NCI-H82 treated with DMSO at 0.1 percent for 48 hours (cell line): ENCODE results near the gene CD24.
"Not testable (repeated sequence)": the region's sequence is repeated elsewhere in the genome, so short reads cannot be mapped to it uniquely, and the experiment has no call there.

Source experiments
- DNase-seq: peaks from one replicate; lab custom pipeline; 2025; ENCODE audit not compliant: unreplicated experiment; lab: John Stamatoyannopoulos, UW

The CD24 gene, protein sequence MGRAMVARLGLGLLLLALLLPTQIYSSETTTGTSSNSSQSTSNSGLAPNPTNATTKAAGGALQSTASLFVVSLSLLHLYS

DNA sequence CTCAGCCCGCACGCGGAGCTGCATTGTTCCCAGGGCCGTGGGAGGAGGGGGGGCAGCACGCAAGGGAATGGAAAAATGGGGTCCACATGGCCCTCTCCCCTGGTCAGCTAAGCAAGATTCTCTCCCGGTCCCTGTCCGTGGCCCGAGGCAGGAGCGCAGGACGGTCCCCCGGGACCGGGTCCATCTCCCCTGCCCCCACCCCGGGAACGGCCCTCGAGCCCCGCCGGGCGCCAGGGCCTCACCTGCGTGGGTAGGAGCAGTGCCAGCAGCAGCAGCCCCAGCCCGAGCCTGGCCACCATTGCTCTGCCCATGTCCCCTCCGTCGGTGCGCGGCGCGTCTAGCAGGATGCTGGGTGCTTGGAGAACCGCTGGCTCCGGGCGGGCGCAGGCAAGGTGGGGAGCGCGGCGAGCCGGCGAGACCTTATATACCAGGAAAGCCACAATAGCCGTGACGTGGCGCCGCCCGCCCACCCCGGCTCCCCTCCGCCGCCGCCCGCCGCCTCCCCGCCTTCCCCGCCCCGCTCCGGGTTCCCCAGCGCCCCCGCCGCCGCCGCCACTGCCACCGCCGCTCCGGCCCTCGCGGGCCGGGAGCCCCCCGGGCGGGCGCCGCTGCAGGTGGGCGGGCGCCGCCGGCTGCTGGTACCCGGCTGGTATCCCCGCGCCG lies at the start of gene CD24:
Gene CD24, minus strand, starts transcription at position 394 of the 663 bp plus-strand sequence. Its CDS starts 83 bp downstream, at position 311.
- no peak for DNase-seq

DNA sequence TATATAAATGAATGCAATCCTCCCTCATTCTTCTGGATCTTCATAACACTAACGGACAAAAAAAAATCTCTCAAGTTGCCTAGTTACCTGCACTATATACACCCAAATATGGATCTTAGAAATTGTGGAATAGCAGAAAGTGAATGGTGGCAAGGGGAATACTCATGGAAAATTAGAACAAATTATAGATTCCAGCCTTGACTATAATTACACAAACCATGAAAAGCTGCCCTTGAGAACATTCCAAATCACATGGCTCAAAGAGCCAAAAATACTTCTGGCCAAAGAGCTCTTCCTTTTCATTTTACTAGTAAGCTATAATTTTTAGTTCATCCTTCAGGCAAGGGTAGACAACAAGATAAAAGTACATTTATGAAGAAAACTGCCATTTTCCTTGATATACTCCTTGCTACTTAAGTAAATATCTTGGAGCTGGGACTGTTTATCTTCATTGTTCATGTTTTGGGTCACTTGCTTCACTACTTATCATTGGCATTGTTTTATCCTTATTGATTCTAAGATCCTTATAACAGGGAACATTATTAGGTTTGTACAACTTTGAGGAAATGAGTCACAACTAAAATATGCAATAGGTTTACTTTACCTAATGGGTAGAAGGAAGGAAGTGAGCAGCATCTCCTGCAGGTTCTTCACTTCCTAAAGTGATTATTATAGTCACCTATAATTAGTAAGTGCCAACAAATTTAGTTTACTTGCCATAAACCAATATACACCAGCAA lies 47.1 kb upstream of the CD24 start:
- no peak for DNase-seq

DNA sequence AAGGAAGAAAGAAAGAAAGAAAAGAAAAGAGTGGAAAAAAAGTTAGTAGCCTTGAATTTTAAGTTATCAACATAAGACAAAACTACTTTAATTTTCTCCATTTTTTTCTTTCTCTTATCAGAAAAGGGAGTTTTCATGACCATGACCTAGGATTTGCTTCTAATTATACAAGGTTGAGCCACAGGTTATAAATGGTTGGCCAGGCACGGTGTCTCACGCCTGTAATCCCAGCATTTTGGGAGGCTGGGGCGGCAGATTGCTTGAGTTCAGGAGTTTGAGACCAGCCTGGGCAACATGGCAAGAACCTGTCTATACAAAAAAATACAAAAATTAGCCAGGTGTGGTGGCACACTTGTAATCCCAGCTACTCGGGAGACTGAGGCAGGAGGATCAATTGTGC lies 45.7 kb upstream of the CD24 start:
- no peak for DNase-seq

- DNase-seq, result not testable (repeated sequence)
These were observed 45.1 kb upstream of the CD24 start for GRCh38 chr6:107019628-107020027.

DNA sequence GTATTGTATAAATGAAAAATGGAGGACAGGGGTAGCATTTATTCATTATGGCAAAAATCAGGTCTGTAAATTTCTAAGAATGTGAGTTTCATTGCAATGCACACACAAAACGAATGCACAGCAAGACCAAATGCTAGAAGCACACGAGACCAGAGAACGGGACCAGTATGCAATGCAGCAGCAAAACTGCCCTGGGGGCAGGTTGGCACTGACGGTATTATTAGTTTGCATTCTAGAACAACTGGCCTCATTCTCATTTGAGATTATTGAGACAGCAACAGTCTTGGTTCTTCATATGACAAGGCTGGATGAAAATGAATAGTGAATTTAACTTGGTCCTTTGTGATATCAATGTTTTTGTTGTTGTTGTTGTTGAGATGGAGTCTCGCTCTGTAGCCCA lies 44.5 kb upstream of the CD24 start:
- DNase-seq, result no peak

DNA sequence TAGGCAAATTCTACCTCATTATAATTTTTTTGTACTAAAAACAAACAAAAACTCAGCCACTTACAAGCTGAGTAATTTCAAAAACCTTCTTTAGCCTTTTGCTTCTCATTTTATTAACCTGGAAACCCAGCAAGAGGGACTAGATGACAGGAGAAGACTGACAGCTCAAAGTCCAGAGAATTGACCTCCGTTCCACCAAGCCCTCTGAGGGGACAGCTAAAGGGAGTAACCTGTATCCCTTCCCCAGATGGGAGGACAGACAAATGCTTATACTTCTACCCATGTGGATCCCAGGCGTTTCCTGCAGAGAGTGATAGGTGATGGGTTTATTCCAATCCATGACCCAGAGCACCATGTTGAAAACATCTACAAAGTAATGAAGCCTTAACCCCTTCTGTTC lies 35.0 kb upstream of the CD24 start:
- DNase-seq, result no peak

DNA sequence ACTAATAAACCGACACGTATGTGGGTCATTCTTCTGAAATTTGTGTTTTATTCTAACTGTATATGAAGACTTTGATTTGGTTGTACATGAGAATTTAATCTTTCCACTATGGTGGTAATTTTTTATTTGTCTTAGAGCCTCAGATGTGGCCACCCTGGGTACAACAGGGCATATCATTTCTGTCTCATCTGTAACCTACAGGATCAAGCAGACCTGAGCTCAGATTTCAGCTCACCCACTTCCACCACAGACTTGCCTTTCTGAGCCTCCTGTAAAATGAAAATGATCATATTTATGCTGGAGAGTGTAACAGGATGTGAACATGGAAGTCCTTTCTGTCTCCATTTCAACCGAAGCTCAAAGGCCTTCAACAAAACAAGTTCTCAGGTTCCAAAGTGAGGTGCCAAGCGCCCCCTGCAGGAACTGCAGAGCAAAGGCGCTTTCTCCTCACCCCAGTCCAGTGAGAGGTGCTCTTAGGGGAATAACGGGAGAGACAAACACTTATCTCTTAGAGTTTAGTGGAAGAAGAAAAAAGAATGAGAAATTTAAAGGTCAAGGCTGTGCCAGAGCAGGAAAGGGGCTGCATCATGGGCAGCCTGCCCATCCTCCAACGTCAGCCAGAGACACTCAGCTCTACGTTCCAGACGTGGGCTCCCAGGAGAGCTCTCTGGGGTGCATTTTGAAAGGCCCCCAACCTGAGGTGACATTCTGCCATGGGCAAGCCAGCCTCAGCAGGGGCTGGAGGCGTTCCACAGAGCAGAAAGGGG lies 23.0 kb upstream of the CD24 start:
- DNase-seq, result no peak

- DNase-seq, result no peak
These were observed 21.1 kb upstream of the CD24 start for GRCh38 chr6:106995640-106996039.

- not testable (repeated sequence) for DNase-seq
These were observed 15.2 kb upstream of the CD24 start for GRCh38 chr6:106989737-106990136.

DNA sequence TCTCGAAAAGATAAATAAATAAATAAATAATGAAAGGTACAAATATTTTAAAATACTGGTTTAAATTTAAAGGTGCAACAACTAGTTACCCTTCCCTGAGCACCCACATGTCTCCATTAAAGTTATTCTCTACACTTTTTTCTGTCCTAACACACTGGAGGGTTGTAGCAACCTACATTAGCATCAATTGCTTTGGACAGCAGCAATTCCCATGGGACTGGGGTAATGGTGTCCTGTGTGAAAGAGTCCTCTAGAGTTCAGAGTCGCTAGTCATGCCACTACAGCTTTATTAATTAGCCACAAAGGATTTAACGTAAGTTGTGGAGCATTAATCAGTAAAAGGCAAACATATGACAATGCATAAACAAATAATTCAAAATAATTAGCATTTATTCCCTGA lies 14.1 kb upstream of the CD24 start:
- no peak for DNase-seq

GRCh38 chr6:106981926-106982325 lies 7.4 kb upstream of the CD24 start:
- DNase-seq, result no peak

GRCh38 chr6:106980926-106981325 lies 6.4 kb upstream of the CD24 start:
- no peak for DNase-seq

- DNase-seq, result peak; percentile 41
These were observed 4.9 kb upstream of the CD24 start for GRCh38 chr6:106979435-106979884.

GRCh38 chr6:106977246-106977645 lies 2.7 kb upstream of the CD24 start:
- DNase-seq, result no peak

GRCh38 chr6:106976270-106976669 lies 1.7 kb upstream of the CD24 start:
- no peak for DNase-seq

DNA sequence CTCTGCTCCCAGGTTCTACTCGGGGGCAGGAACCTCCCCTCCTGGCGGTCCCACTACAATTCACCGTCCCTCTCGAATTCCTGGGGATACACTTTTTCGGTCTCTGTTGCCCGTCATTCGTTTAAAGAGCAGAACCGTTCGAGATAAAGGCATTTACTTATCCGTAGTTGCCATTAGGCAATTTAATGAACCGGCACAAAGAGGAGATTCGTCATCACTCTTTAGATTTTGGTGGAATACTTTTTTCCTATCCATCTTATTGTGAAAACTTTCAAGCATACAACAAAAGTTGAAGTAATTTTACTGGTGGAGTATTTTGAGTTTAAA lies 1.2 kb upstream of the CD24 start:
- DNase-seq, result no peak

DNA sequence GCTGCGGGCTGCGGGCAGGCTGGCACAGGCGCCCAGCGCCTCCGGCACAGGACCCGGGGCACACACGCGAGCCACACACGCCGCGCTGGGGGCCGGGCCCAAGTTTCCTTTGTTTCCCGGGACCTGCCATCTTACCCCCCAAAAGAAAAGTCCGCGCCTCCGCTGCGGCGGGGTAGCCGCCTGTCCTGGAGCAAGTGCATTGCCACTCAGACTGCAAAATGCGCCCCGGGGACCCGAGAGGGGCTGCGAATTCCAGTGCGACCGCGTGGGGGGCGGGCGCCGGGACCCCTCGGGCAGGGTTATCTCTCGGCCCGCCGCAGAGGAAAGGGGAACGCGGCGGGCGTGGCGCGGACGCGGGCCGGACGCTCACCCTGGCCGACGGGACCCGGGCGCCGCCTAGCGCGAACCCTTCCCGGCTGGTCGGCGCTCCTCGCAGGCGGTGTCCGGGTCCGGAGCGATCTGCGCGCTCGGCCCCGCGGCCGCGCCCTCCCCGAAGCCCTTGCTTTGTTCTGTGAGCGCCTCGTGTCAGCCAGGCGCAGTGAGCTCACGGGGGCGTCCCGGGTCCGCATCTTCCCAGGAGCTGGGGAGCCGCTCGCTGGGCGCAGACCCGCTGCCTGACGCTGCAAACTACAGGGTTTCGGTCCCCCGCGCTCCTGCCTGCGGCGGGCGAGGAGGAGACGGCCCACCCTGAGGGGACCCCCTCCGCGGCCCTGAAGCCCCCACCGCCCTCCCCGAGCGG lies 639 bp upstream of the CD24 start:
- DNase-seq, result no peak

DNA sequence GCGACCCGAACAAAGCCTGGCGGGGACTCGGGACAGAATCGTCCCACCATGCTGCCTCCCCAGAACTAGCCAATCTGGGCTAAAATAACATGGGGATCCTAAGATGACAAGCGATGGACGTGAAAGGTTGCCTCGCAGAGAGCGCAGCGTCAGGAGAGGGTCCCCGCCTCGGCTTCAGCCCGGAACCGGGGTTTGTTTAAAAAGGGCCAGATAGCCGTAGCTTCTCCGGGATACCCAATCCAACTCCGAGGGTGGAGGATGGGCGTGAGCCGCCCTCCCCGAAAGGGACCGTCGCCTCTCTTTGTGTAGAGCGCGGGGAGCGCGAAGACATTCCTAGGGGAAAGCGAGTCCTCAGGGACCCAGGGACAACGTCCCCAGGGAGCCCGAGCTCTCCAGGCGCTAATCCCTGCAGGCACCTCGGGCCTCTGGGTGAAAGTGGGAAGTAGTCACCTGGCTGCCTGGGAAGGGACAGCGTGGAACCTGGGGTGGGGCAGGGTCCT lies 643 bp downstream of the CD24 start:
- no peak for DNase-seq

- no peak for DNase-seq
These were observed 1.3 kb downstream of the CD24 start for GRCh38 chr6:106973018-106973835.

DNA sequence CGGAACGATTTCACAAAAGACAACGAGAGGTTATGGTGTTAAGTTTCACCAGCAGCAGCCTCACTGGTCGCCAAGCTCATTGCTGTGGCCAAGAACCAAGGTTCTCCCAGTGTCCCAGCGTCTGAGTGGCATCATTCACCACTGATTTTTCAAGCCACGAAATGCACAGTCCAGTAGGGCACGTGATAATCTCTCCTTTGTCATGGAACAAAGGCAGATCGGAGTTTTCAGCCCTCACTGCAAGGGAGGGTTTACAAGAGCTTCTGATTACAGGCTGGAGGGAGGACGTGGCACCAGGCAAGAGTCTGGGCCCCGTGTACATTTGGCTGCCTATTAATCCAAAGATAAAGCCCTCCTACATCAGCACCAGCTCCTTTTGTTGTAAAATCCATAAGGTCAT lies 2.0 kb downstream of the CD24 start:
- DNase-seq, result no peak
